Measurements from ENCODE around the gene LTBP2. TPM values are rescaled to one million over a fixed set of nuclear protein-coding genes. Genes with fewer than 3 reads are reported as not detected.

LTBP2 gene
- total RNA-seq, 1 experiment from 2014 or later: 1.5 TPM

DNA sequence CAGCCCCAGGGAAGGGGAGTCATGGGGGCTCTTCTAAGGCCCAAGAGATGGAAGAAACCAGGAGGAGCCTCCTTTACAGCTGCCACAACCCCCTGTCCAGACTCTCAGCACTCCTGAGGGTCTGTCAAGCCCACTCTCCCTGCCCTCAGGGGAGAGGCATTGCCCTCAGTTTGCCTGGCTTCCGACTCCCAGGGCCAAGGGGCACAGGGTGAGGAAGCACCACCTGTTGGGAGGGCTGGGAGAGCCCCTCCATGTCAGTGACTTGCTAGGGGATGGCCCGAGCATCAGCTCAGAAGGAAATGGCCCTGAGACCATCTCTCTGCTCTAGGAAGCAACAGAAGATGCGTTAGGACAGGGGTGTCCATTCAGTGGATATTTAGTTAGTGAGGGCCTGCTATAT lies 36.1 kb downstream of the LTBP2 start:
- no TSS peak for BruUV-seq (replicated peaks)
- peaks cover 45 to 76% of the 10 kb centered on the region in 2 experiments for H3K4me1 ChIP-seq (ENCODE audit: control insufficient read depth in 1 of 2, insufficient read depth in 2 of 2, low read length in 2 of 2)
- H3K9me3 ChIP-seq (ENCODE audit: control insufficient read depth in 1 of 2, insufficient read depth in 1 of 2, low read depth in 1 of 2, low read length in 2 of 2): no peaks in the 10 kb centered on the region
- ChIA-PET POLR2A (no interaction called here), CTCF (no interaction called here), RAD21 (ENCODE audit: low non-redundant PET in 1 of 2, low total read pairs in 2 of 2, uncharacterized antibody in 2 of 2, unreplicated experiment in 2 of 2) (no interaction called here)
- H2AFZ ChIP-seq (ENCODE audit: low read depth, low read length, poor library complexity, severe bottlenecking): no peak overlapping the region
- no peak overlapping the region for H3K4me2 ChIP-seq (ENCODE audit: low read length)
- no peak overlapping the region for H3K9ac ChIP-seq (ENCODE audit: low read length)
- no peak overlapping the region for H3K27ac ChIP-seq (ENCODE audit: low read depth, low read length)
- no peak for TF ChIP-seq MAX (IDR thresholded peaks at IDR 0.05)
- TF ChIP-seq ZNF274 (IDR thresholded peaks at IDR 0.05; ENCODE audit: low read depth, low read length): no peak
- TF ChIP-seq SRF (IDR thresholded peaks at IDR 0.05; ENCODE audit: low read depth): no peak
- TF ChIP-seq YY1 (IDR thresholded peaks at IDR 0.05; ENCODE audit: extremely low read depth, insufficient replicate concordance, low read depth, low read length): no peak
- TF ChIP-seq SIN3A (IDR thresholded peaks at IDR 0.05; ENCODE audit: low read depth): no peak
- no peak for TF ChIP-seq ELF1 (IDR thresholded peaks at IDR 0.05; ENCODE audit: borderline replicate concordance, low read depth)
- TF ChIP-seq EZH2 (IDR thresholded peaks at IDR 0.05): no peak
- TF ChIP-seq REST (IDR thresholded peaks at IDR 0.05; ENCODE audit: low read depth): no peak
- no peak for TF ChIP-seq JUND (IDR thresholded peaks at IDR 0.05)
- TF ChIP-seq SP1 (IDR thresholded peaks at IDR 0.05; ENCODE audit: low read depth): no peak
- no peak for TF ChIP-seq EZH2phosphoT487 (IDR thresholded peaks at IDR 0.05; ENCODE audit: borderline replicate concordance)
- no peak for TF ChIP-seq POLR2A (IDR thresholded peaks at IDR 0.05; ENCODE audit: borderline replicate concordance, extremely low read depth, insufficient read depth, insufficient read length)
- TF ChIP-seq EGR1 (IDR thresholded peaks at IDR 0.05; ENCODE audit: low read depth): no peak
- no peak for TF ChIP-seq CEBPB (IDR thresholded peaks at IDR 0.05; ENCODE audit: low read depth)
- TF ChIP-seq ZFX (IDR thresholded peaks at IDR 0.05): no peak
- no peak for TF ChIP-seq ATF3 (IDR thresholded peaks at IDR 0.05)
- no peak for TF ChIP-seq CBX3 (IDR thresholded peaks at IDR 0.05; ENCODE audit: low read depth)
- H4K20me1 ChIP-seq (ENCODE audit: insufficient read depth): no peaks in the 10 kb centered on the region
- no peaks in the 10 kb centered on the region for H3K27me3 ChIP-seq (ENCODE audit: insufficient read depth, low read length)
- no peaks in the 10 kb centered on the region for H3K9me2 ChIP-seq (ENCODE audit: insufficient read depth)
- DNase-seq (ENCODE audit: low read depth, low spot score) (no peak), ATAC-seq (no peak)
- intact Hi-C loops (cut with micrococcal nuclease): no loop called here
- no peak overlapping the region for H3K4me3 ChIP-seq (replicated peaks in 1 of 2; ENCODE audit: low read depth in 1 of 2, low read length in 2 of 2)
- no peaks in the 10 kb centered on the region for H3K79me2 ChIP-seq (ENCODE audit: insufficient read depth, low read length)
- no peaks in the 10 kb centered on the region for H3K36me3 ChIP-seq (ENCODE audit: control insufficient read depth in 1 of 2, insufficient read depth in 2 of 2, low read length in 2 of 2)
